Measurements from ENCODE around the gene ETV6. TPM values are rescaled to one million over a fixed set of nuclear protein-coding genes. Genes with fewer than 3 reads are reported as not detected.

The ETV6 gene
- total RNA-seq, 1 experiment from 2014 or later = 19.3 TPM

- no peaks in the 10 kb centered on the region for H3K27me3 Mint-ChIP-seq (ENCODE audit: insufficient read depth, unreplicated experiment)
- H3K4me3 Mint-ChIP-seq (ENCODE audit: unreplicated experiment) = no peak overlapping the region
- TF ChIP-seq CTCF (IDR thresholded peaks at IDR 0.05; ENCODE audit: unreplicated experiment) = no peak
- ChIA-PET POLR2A (interaction anchor here (1.1 kb wide), 1 partner anchor 15 kb away, joined by 3 read pairs; no protein-coding TSS in a partner anchor), CTCF (interaction anchor here (0.6 to 0.9 kb wide), 2 partner anchors 94 to 214 kb away, joined by 3 read pairs; no protein-coding TSS in a partner anchor)
- intact Hi-C loops (cut with micrococcal nuclease) = no loop called here
- H3K27ac Mint-ChIP-seq (ENCODE audit: low read depth, unreplicated experiment) = no peak overlapping the region
- peaks cover 17% of the 10 kb centered on the region for H3K4me1 Mint-ChIP-seq (ENCODE audit: insufficient read depth, unreplicated experiment)
- no peaks in the 10 kb centered on the region for H3K36me3 Mint-ChIP-seq (ENCODE audit: insufficient read depth, unreplicated experiment)
- no peak for DNase-seq (ENCODE audit: unreplicated experiment)
- no TSS peak for BruUV-seq (replicated peaks)
- no peaks in the 10 kb centered on the region for H3K9me3 Mint-ChIP-seq (ENCODE audit: unreplicated experiment)
These were observed 25.5 kb downstream of the ETV6 start for GRCh38 chr12:11674894-11675390.

GRCh38 chr12:11676052-11676451, 26.6 kb downstream of the ETV6 start:
- TF ChIP-seq CTCF (IDR thresholded peaks at IDR 0.05; ENCODE audit: unreplicated experiment) = no peak
- Mint-ChIP-seq H3K27me3 (ENCODE audit: insufficient read depth, unreplicated experiment) (no peaks in the 10 kb centered on the region), H3K4me1 (ENCODE audit: insufficient read depth, unreplicated experiment) (peaks cover 16% of the 10 kb centered on the region), H3K27ac (ENCODE audit: low read depth, unreplicated experiment) (no peak overlapping the region), H3K36me3 (ENCODE audit: insufficient read depth, unreplicated experiment) (no peaks in the 10 kb centered on the region), H3K9me3 (ENCODE audit: unreplicated experiment) (no peaks in the 10 kb centered on the region), H3K4me3 (ENCODE audit: unreplicated experiment) (no peak overlapping the region)
- BruUV-seq (replicated peaks) = no TSS peak
- ChIA-PET CTCF (no interaction called here), POLR2A (no interaction called here)
- no peak for DNase-seq (ENCODE audit: unreplicated experiment)
- intact Hi-C loops (cut with micrococcal nuclease) = no loop called here

- no TSS peak for BruUV-seq (replicated peaks)
- intact Hi-C loops (cut with micrococcal nuclease) = no loop called here
- Mint-ChIP-seq H3K4me3 (ENCODE audit: unreplicated experiment) (no peak overlapping the region), H3K27ac (ENCODE audit: low read depth, unreplicated experiment) (no peak overlapping the region), H3K4me1 (ENCODE audit: insufficient read depth, unreplicated experiment) (peaks cover 16% of the 10 kb centered on the region), H3K36me3 (ENCODE audit: insufficient read depth, unreplicated experiment) (no peaks in the 10 kb centered on the region), H3K27me3 (ENCODE audit: insufficient read depth, unreplicated experiment) (no peaks in the 10 kb centered on the region), H3K9me3 (ENCODE audit: unreplicated experiment) (no peaks in the 10 kb centered on the region)
- ChIA-PET POLR2A (interaction anchor here (0.6 kb wide), 1 partner anchor 506 kb away, joined by 3 read pairs; no protein-coding TSS in a partner anchor), CTCF (interaction anchor here (1.2 kb wide), 1 partner anchor 657 kb away, joined by 3 read pairs; no protein-coding TSS in a partner anchor)
- no peak for DNase-seq (ENCODE audit: unreplicated experiment)
- TF ChIP-seq CTCF (IDR thresholded peaks at IDR 0.05; ENCODE audit: unreplicated experiment) = no peak
These were observed 27.6 kb downstream of the ETV6 start for GRCh38 chr12:11677093-11677492.

GRCh38 chr12:11677752-11678151, 28.3 kb downstream of the ETV6 start:
- intact Hi-C loops (cut with micrococcal nuclease) = no loop called here
- CTCF ChIA-PET = interaction anchor here (1.2 kb wide), 1 partner anchor 656 kb away, joined by 3 read pairs; no protein-coding TSS in a partner anchor
- peaks cover 16% of the 10 kb centered on the region for H3K4me1 Mint-ChIP-seq (ENCODE audit: insufficient read depth, unreplicated experiment)

More at GRCh38 chr12:11677752-11678151, 28.3 kb downstream of the ETV6 start:
- Mint-ChIP-seq H3K9me3 (ENCODE audit: unreplicated experiment) (no peaks in the 10 kb centered on the region), H3K27me3 (ENCODE audit: insufficient read depth, unreplicated experiment) (no peaks in the 10 kb centered on the region), H3K4me3 (ENCODE audit: unreplicated experiment) (no peak overlapping the region), H3K36me3 (ENCODE audit: insufficient read depth, unreplicated experiment) (no peaks in the 10 kb centered on the region), H3K27ac (ENCODE audit: low read depth, unreplicated experiment) (no peak overlapping the region)
- BruUV-seq (replicated peaks) = no TSS peak
- POLR2A ChIA-PET = no interaction called here
- DNase-seq (ENCODE audit: unreplicated experiment) = no peak
- no peak for TF ChIP-seq CTCF (IDR thresholded peaks at IDR 0.05; ENCODE audit: unreplicated experiment)

All from MCF 10A (cell line).